ENCODE results near the gene TNFRSF6B.

GRCh38 chr20:63660622-63661021 lies 35.8 kb upstream of the TNFRSF6B start:
- TF ChIP-seq POLR2A (IDR thresholded peaks at IDR 0.05; ENCODE audit: low read length), result no peak
- no peak for TF ChIP-seq GATA1 (IDR thresholded peaks at IDR 0.05; ENCODE audit: low read depth, low read length)

All from erythroblast (primary cell).